A549 treated with dexamethasone at 1 μM for 4 hours (cell line): Measurements from ENCODE around the gene TMEM91. TPM values are rescaled to one million over a fixed set of nuclear protein-coding genes. Genes with fewer than 3 reads are reported as not detected.

Experiments
- total RNA-seq: library from RNA; stranded (reverse); fragments of 200-300 nt; extraction: Qiagen RNA extraction; gene quantifications from 5 replicates; pipeline ENCODE4 v1.2.3, GENCODE V29; 2022

TMEM91 gene
- 2.8 to 6.3 TPM (median 5.0 TPM) in 5 replicates for total RNA-seq

DNA sequence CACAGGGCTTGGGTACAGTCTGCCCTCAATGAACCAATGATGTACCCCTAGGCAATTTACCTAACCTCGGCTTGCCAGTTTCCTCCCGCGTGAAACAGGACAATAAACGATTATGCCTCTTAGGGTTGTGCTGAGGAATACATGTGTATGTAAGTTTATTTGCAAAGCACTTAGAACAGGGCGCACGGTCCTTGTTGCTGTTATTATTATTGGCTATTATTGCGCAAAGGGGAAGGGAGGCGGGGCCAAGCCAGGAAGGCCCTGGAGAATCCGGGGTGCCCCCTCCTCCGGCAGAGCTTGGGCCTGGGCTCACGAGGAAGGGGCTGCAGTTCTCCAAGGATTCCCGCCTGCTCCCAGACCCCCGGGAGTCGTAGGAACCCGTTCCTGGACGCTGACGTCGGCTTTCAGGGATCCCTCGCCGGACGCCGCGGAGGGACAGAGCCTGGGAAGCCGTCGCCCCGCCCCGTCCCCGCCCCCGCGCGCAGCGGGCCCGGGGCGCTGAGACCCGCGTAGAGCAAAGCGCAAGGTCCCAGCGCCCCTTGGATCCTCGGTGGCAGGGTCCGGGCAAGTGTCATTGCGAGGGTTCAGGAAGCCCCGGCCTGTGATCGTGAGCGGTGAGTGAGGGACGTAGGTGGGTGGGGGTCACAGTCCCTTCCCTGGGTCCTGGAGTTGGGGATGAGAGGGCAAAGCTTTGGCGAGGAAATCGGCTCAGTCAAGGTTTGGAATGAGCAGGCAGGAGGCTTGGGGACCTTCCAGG is at the start of gene TMEM91:
Gene TMEM91 (plus strand): TSS at position 293 of the 757 bp plus-strand sequence. CDS start 1,777 bp downstream, outside the sequence.

DNA sequence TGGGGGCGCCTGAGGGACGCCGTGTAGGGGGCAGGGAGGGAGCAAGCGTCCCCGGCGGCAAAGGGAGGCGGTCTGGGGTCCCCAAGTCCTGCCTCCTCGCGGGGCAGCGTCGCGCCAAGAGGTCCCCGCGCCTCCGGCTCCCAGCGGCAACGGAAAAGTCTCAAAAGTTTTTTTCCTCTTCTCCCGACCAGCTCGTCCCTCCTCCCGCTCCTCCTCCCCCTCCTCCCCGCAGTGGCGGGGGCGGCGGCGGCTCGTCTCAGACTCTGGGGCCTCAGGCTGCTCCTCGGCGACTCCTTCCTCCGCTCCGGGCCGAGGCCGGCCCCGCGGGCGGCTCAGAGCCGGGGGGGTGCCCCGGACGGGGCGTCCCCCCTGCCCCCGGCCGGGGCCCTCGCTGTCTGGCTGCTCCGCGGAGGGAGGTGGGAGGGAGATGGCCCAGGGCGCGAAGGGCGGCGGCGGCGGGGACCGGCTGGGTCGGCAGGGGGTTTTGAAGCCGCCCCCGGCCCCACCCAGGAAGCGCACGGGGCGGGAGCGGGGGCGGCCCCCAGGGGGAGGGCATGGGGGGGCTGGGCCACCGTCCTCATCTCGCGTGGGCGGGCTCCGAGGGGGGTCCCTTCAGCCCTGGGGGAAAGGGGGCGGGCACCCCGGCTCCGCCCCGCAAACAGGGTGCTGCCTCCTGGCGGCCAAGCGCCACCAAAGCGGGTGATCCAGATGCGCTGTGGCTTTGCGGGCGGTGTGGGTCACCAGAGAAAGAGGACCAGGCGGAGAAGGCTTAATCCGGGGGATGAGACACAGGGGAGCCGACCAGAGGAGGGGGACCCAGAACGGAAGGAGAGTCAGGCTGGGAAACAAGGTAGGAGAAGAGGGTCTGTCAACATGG is 22.6 kb upstream of the TMEM91 start, which contains the start of gene TGFB1:
Gene TGFB1 (minus strand): TSS at position 457 of the 877 bp plus-strand sequence. CDS start 878 bp downstream, outside the sequence.

DNA sequence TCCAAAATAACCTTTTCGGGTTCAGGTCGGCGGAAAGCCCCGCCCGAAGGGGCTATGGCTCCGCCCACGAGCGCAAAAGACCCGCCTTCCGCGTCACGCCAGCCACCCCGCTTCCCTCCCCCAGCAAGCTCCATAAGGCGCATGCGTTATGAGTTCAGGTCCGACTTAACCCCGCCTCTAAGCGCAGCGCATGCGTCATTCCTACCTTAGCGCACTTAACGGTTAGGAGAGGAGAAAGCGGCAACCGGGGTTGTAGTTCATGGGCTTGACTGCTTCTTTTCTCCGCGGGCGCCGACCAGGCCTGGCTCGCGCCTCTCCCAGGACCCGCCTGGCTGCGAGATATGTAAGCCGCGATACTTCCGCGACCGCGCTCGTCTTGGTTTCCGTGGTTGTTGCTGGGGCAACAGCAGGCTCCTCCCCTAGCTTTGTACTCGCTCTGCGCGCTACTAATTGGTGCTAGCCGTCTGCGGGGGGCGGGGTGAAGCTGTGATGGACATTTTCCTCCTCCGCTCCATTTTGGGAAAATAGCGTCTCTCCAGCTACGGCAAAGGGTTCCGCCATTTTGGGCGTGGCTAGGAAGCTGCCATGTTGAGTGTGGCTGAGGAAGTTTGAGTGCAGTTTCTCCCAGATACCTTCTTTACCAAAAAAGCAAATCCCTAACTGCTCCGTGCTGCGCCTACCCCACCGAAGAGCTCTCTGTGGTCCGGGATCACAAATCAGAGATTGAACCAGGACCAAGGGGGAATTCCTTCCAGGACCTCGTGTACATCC is 12.4 kb upstream of the TMEM91 start, which contains the start of gene B9D2:
Gene B9D2 (minus strand): TSS at position 397 of the 771 bp plus-strand sequence. CDS start 630 bp downstream, outside the sequence.

DNA sequence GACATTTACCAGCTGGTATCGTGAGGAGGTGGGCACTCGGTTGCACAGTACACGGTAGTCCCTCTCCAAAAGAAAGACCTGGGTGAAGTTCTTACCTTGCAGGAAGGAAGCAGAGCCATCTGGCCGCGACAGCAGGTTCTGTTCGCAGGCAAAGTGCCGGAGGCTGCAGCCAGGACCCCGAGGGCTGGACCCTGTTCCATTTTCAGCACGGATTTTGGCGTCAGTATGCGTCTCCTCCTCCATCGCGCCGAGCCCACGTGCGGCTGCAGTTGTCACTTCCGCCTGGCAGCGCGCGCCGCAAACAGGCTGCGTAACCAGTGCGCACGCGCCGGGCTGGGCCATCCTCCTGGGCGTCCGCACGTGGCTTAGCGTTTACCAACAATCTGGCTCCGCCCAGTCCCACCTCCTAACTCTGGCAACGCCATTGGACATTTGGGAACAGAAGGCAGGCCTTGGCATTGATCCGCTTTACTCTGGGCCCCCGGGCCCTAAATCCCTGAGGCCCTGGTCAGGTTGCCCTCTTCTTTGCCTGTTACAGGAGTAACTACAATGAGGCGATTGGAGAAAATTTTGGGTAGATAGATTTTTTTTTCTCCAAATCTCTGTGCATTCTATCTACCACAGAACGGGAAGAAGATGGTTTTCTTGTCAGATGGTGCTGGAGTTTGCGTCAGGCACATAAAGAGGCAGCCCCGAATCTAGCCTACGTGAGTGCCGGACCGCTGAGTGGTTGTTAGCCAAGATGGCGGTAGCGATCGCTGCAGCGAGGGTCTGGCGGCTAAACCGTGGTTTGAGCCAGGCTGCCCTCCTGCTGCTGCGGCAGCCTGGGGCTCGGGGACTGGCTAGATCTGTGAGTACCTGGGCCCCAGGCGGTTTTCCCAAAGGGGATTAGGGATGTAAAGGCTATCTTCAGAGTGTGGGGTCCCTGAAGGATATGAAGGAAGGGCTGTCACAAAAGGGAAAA is 21.0 kb downstream of the TMEM91 start, which contains the start of the genes BCKDHA and EXOSC5:
Gene BCKDHA (plus strand): TSS at position 733 of the 964 bp plus-strand sequence. CDS start 10 bp downstream, at position 743.
Gene EXOSC5 (minus strand): TSS at position 274 of the 964 bp plus-strand sequence. CDS start 31 bp downstream, at position 243.

DNA sequence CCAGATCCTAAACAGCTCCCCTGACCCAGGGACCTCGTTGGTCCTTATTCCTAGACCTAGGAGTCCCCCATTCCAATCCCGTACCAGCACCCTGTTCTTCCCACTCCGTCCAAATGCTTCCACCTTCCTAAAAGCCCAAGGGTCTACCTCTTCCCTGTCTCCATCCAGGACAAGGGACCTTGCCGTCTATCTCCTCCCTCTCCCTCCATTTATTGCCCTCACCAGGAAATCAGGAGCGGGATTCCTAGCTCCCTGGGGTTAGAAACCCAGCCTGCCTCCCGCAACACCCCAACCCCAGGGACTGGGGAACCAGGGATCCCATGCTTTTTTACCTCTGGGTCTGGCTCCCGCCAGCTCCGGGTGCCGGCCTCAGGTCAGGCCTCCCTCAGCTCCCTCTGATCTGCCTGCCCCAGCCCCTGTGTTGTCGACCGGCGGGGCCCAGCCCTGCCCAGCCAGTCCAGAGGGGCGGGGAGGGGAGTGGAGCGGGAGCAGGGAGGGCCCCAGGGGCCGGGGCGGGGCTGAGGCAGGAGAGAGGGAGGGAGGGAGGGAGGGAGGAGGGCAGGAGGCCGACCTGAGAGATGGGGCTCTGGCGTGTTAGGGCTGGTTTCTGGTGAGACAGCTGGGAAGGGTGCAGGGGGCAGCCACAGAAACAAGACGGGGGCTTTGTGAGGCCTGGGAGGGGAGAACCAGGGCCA is 50.8 kb downstream of the TMEM91 start, which contains the start of gene B3GNT8:
Gene B3GNT8 (minus strand): TSS at position 423 of the 695 bp plus-strand sequence. CDS start 596 bp downstream, outside the sequence.

Other genes starting within 250 kb of the TMEM91 start
- gene CYP2S1, start 183.3 kb upstream of the TMEM91 start, total RNA-seq, result 16.1 to 27.3 TPM (median 23.6 TPM) in 5 replicates
- 86.6 to 117 TPM (median 114 TPM) in 5 replicates for gene AXL, start 157.3 kb upstream of the TMEM91 start, total RNA-seq
- 295 to 360 TPM (median 348 TPM) in 5 replicates for gene HNRNPUL1, start 112.2 kb upstream of the TMEM91 start, total RNA-seq
- gene CCDC97, start 66.4 kb upstream of the TMEM91 start, total RNA-seq, result 29.4 to 46.1 TPM (median 43.0 TPM) in 5 replicates
- gene TGFB1, start 22.6 kb upstream of the TMEM91 start, total RNA-seq, result 108 to 165 TPM (median 162 TPM) in 5 replicates
- 23.3 to 27.5 TPM (median 25.3 TPM) in 5 replicates for gene B9D2, start 12.4 kb upstream of the TMEM91 start, total RNA-seq
- 76.4 to 93.1 TPM (median 83.1 TPM) in 5 replicates for gene EXOSC5, start 20.8 kb downstream of the TMEM91 start, total RNA-seq
- 42.2 to 50.9 TPM (median 43.2 TPM) in 5 replicates for gene BCKDHA, start 21.3 kb downstream of the TMEM91 start, total RNA-seq
- gene B3GNT8, start 50.8 kb downstream of the TMEM91 start, total RNA-seq, result 0.10 to 0.25 TPM (median 0.15 TPM) in 4 of 5 replicates, not detected in the other
- 98.5 to 129 TPM (median 111 TPM) in 5 replicates for gene DMAC2, start 63.4 kb downstream of the TMEM91 start, total RNA-seq
- gene ERICH4, start 66.6 kb downstream of the TMEM91 start, total RNA-seq, result not detected in 5 replicates
- gene CEACAM21, start 199.6 kb downstream of the TMEM91 start, total RNA-seq, result 0.15 TPM in 1 of 5 replicates, not detected in the others